Vagina (tissue), 2 donors: ENCODE measurements around the gene ANGPTL4. TPM values are rescaled to one million over a fixed set of nuclear protein-coding genes. Genes with fewer than 3 reads are reported as not detected.

Experiments used
- DNase-seq, 2 donors: peaks; one replicate each; pipeline ENCODE4 v3.0.0-alpha.2; 2017; ENCODE audit errors: extremely low spot score in 2 of 2
- H3K27ac ChIP-seq: fragments of 200-600 bp; sonication (generic); one replicate; pipeline ENCODE4 v1.5.1; 2019
- H3K27me3 ChIP-seq: fragments of 200-600 bp; sonication (generic); one replicate; pipeline ENCODE4 v1.5.1; 2019
- H3K36me3 ChIP-seq, 2 donors: fragments of 200-600 bp; sonication (generic); one replicate each; pipeline ENCODE4 v1.5.1; 2017 to 2019
- H3K4me1 ChIP-seq: fragments of 200-600 bp; sonication (generic); one replicate; pipeline ENCODE4 v1.5.1; 2019
- H3K4me3 ChIP-seq, 2 donors: fragments of 200-600 bp; sonication (generic); 1 replicate in 1 of 2; 2 replicates in 1 of 2; pipeline ENCODE4 v1.5.1; 2016 to 2019
- H3K9me3 ChIP-seq: fragments of 200-600 bp; sonication (generic); one replicate; pipeline ENCODE4 v1.5.1; 2019
- POLR2A ChIP-seq, 2 donors: fragments of 450-650 bp; IDR thresholded peaks; one replicate each; pipeline ENCODE4 v1.6.1; 2017; ENCODE audit warnings: antibody characterized with exemption in 2 of 2, mild to moderate bottlenecking in 2 of 2, moderate library complexity in 2 of 2
- POLR2AphosphoS5 ChIP-seq, 2 donors: sonication (generic); formaldehyde crosslinking; IDR thresholded peaks; one replicate each; pipeline ENCODE4 v1.9.0; 2017; ENCODE audit warnings: antibody characterized with exemption in 2 of 2, mild to moderate bottlenecking in 2 of 2, low read depth in 1 of 2; ENCODE audit not compliant: insufficient read depth in 1 of 2
- intact Hi-C: fragments of 100-400 bp; cut with DNase I; formaldehyde crosslinking; loops from one replicate; pipeline ENCODE4 v1.15.1; 2023
- total RNA-seq: library from RNA; depleted of rRNA; stranded (reverse); fragments of >200 nt; gene quantifications from one replicate; pipeline ENCODE4 v1.2.3, GENCODE V29; 2016
- TF ChIP-seq, protein P1 (sequence below), 3 experiments: fragments of 450-650 bp in 2 of 3; fragments of 200-600 bp in 1 of 3; sonication (generic) in 1 of 3; IDR thresholded peaks; one replicate each; pipeline ENCODE4 v1.5.1; 2017 to 2019; ENCODE audit warnings: antibody characterized with exemption in 3 of 3, mild to moderate bottlenecking in 2 of 3, moderate library complexity in 2 of 3

Gene ANGPTL4
- total RNA-seq, 1 donor from 2014 or later: 92.8 TPM

DNA sequence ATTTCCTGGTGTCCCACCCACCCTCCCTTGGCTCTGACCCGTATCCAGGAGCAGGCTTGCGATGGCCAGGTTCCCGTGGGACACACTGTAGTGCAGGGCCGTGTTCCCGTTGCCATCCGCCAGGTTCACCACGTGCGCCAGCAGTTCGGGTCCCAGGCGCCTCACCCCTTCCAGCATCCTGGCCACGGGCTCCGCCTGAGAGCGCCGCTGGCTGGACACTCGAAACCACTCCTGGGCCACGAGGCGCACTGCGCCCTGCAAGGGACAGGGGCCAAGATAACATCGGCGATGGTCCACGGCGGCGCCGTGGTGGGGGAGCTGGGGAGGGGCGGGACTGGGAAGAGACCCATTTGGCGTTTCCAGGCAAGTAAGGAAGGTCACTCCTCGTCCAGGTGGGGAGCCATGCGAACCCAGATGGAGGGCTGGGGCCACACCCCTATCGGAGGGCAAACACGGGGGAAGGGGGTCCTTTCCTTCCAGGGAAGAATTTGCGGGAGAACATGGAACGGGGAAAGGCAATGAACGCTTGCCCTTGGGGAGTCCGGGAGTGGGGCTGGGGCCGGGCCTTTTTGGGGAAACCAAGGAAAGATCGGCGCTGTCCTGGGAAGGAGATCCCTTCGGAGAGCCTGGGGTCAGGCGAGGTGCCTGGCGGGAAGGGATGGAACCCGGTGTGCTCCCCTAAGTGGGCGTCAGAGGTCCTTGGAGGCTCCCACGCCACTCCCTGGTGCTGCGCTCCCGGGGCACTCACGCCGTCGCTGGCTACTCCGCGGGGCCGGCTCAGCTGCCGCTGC lies 30.8 kb upstream of the ANGPTL4 start:
- Histone ChIP-seq H3K4me1 (peaks cover 18% of the 10 kb centered on the region), H3K4me3 (no peak overlapping the region), H3K27ac (no peak overlapping the region), H3K9me3 (no peaks in the 10 kb centered on the region), H3K36me3 (no peaks in the 10 kb centered on the region), H3K27me3 (no peaks in the 10 kb centered on the region)
- DNase-seq: no peak
- TF ChIP-seq, protein P1, sequence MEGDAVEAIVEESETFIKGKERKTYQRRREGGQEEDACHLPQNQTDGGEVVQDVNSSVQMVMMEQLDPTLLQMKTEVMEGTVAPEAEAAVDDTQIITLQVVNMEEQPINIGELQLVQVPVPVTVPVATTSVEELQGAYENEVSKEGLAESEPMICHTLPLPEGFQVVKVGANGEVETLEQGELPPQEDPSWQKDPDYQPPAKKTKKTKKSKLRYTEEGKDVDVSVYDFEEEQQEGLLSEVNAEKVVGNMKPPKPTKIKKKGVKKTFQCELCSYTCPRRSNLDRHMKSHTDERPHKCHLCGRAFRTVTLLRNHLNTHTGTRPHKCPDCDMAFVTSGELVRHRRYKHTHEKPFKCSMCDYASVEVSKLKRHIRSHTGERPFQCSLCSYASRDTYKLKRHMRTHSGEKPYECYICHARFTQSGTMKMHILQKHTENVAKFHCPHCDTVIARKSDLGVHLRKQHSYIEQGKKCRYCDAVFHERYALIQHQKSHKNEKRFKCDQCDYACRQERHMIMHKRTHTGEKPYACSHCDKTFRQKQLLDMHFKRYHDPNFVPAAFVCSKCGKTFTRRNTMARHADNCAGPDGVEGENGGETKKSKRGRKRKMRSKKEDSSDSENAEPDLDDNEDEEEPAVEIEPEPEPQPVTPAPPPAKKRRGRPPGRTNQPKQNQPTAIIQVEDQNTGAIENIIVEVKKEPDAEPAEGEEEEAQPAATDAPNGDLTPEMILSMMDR (IDR thresholded peaks at IDR 0.05): no peak
- TF ChIP-seq POLR2A (IDR thresholded peaks at IDR 0.05): no peak
- no peak for TF ChIP-seq POLR2AphosphoS5 (IDR thresholded peaks at IDR 0.05; ENCODE audit: insufficient read depth in 1 of 2, low read depth in 1 of 2)
- intact Hi-C loops: no loop called here

- DNase-seq: no peak
- no peaks in the 10 kb centered on the region for H3K27me3 ChIP-seq
Measured at GRCh38 chr19:8333767-8334457, 30.0 kb upstream of the ANGPTL4 start.

DNA sequence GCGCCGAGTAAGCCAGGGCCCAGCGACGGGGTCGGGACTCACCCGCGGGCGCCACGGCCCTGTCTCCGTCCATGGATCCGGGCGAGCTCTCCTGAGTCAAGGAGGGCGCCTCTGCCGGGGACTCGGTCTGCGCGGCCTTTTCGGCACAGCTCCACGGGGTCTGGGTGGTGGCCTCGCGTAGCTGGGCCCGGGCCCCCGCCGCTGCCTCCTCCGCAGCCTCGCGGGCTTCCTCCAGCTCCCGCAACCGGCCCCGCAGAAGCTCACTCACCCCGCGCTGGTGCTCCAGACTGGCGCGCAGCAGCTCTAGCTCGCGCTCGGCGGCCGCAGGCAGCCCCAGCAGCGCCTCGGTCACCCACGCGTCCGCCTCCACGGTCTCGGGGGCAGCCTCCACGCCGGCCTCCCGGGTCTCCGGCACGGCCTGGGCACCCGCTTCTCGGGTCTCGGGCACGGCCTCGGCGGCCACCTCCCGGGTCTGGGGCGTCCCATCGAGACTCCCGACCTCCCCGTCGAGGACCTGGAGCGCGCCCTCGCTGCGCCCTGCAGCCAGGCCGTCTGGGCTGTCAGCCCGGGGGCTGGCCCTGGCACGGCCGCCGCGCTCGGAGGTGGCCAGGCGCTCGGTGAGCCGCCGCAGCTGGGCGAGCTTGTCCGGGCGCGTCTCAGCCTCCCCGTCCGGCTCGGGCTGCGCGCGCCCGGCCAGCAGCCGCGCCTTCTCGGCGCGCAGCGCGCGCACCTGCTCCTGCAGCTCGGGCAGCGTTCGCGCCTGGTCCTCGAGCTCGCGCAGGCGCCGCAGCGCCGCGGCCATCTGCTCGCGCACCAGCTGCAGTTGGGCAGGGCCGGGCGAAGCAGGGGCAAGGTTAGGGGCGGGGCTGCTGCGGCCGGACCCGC lies 29.3 kb upstream of the ANGPTL4 start:
- no peak overlapping the region for H3K27ac ChIP-seq

More at GRCh38 chr19:8333767-8334457, 30.0 kb upstream of the ANGPTL4 start:
- peak overlapping the region in 1 of 2 donors; percentile 19 for H3K4me3 ChIP-seq
- H3K4me1 ChIP-seq: peaks cover 18% of the 10 kb centered on the region
- no peaks in the 10 kb centered on the region for H3K36me3 ChIP-seq
- H3K9me3 ChIP-seq: no peaks in the 10 kb centered on the region
- intact Hi-C loops: no loop called here
- no peak overlapping the region for H3K27ac ChIP-seq
- TF ChIP-seq POLR2A (IDR thresholded peaks at IDR 0.05): no peak
- TF ChIP-seq POLR2AphosphoS5 (IDR thresholded peaks at IDR 0.05; ENCODE audit: insufficient read depth in 1 of 2, low read depth in 1 of 2): no peak
- TF ChIP-seq, protein P1 (IDR thresholded peaks at IDR 0.05): no peak

DNA sequence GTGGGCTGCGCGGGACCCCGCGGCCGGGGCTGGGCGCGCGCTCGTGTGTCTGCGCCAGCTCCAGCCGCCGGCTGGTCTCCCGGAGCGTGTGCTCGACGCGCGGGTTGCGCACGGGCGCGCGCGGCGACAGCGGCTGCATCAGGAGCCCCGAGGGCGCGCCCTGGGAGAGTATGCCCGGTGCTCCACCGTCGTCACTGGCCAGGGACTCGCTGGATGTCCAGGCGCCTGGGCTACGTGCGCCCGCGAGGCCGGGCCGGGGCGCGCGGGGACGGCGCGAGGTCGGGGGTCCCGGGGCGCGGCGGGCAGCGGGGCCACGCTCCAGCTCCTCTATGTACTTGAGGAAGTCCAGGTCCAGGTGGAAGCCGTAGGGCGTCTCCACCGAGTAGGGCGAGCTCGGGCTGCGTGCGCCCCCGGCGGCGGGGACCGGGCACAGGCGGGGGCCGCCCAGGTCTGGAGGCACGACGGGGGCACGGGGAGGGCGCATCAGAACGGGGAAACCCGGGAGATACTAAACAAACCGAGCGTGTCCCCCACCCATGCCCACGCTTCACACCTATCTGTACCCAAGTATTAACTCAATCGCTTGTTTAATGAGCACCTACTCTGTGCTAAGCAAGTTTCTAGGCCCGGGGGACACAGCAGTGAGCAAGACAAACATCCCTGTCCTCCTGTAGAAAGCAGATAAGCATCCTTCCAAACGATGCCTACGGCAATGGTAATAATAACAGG lies 28.4 kb upstream of the ANGPTL4 start:
- Histone ChIP-seq H3K4me1 (peaks cover 18% of the 10 kb centered on the region), H3K27ac (no peak overlapping the region), H3K27me3 (no peaks in the 10 kb centered on the region), H3K9me3 (no peaks in the 10 kb centered on the region), H3K4me3 (peak overlapping the region; percentile 19 to 48), H3K36me3 (no peaks in the 10 kb centered on the region)
- intact Hi-C loops: no loop called here
- TF ChIP-seq, protein P1 (IDR thresholded peaks at IDR 0.05): no peak
- TF ChIP-seq POLR2AphosphoS5 (IDR thresholded peaks at IDR 0.05; ENCODE audit: insufficient read depth in 1 of 2, low read depth in 1 of 2): no peak
- TF ChIP-seq POLR2A (IDR thresholded peaks at IDR 0.05): no peak
- DNase-seq: no peak

More for the DNA sequence above, 29.3 kb upstream of the ANGPTL4 start:
- DNase-seq: no peak
- peaks cover 18% of the 10 kb centered on the region for H3K4me1 ChIP-seq
- no peaks in the 10 kb centered on the region for H3K36me3 ChIP-seq
- H3K27me3 ChIP-seq: no peaks in the 10 kb centered on the region
- intact Hi-C loops: no loop called here
- TF ChIP-seq, protein P1 (IDR thresholded peaks at IDR 0.05): no peak
- TF ChIP-seq POLR2AphosphoS5 (IDR thresholded peaks at IDR 0.05; ENCODE audit: insufficient read depth in 1 of 2, low read depth in 1 of 2) (no peak), POLR2A (IDR thresholded peaks at IDR 0.05) (no peak)
- no peaks in the 10 kb centered on the region for H3K9me3 ChIP-seq
- H3K4me3 ChIP-seq: peak overlapping the region; percentile 19 to 48
